GM19438 (cell line): Measurements from ENCODE around the gene FAM174B.

Experiments
- ATAC-seq: cut with Tn5 transposase; IDR thresholded peaks from one replicate; pipeline ENCODE4 v1.9.1; 2021; ENCODE audit warnings: low read depth; ENCODE audit not compliant: unreplicated experiment

FAM174B gene

DNA sequence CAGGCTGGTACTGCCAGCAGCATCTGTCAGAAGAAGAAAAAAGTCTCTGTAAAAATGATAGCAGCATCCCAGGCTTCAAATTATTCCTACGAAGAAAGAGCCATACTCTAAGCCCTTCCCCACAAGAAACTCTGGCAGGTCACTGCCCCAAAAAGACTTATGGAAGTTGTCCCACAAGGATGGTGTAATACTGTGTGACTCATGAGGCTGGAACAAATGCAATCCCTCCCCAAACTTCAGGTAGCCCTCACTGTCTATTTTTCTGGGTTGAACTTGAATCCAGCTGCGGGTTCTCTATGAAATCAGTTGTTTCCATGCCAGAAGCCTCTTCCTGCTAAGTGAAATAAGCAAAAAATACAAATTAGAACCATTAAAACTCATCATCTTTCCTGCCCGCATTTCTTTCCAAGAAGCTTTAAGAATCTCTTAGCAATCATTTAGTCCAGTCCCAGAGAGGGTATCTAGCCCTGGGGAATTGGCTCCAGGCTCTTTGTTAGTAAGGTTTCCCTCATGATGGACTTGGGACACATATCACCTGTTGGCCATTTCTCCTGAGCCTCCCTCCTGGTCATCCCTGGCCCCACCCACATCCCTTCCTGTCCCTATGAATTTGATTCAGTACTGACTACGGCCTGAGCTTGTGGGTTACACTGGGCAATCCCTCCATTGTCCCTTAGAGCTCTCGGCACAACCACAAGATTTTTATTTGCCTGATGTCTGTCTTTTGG is 51.7 kb downstream of the FAM174B start:
- ATAC-seq = no peak

DNA sequence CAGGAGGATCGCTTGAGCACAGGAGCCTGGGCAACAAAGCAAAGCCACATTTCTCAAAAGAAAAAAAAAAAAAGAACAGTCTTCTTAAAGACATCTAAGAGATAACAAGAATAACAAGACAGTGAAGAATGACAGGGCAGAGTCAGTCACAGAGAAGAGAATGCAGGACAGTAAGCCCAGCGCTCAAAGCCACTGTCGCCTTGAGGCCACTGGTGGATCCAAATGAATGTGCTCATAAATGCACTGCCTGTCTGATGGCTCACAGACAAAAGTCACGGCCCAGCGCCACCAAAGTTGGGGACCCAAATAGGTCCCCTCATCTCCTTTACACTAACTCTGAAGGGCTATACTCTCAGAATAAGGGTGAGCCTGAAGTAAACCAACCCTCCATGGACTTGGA is 52.3 kb downstream of the FAM174B start:
- no peak for ATAC-seq

DNA sequence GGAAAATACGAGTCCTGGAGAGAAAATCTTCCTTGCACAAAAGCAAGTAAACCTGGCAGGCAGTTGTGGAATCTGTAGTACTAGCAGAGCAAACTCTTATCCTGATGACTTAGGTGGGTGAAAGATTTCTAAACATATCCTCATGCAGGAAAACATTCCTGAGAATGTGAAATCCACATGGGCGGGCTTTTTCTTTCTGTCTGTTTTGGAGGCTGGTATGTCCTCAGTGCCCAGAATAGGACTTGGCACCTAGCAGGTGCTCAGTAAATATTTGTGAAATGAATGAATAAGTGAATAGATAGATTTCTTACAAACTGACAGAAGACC is 53.3 kb downstream of the FAM174B start:
- no peak for ATAC-seq

DNA sequence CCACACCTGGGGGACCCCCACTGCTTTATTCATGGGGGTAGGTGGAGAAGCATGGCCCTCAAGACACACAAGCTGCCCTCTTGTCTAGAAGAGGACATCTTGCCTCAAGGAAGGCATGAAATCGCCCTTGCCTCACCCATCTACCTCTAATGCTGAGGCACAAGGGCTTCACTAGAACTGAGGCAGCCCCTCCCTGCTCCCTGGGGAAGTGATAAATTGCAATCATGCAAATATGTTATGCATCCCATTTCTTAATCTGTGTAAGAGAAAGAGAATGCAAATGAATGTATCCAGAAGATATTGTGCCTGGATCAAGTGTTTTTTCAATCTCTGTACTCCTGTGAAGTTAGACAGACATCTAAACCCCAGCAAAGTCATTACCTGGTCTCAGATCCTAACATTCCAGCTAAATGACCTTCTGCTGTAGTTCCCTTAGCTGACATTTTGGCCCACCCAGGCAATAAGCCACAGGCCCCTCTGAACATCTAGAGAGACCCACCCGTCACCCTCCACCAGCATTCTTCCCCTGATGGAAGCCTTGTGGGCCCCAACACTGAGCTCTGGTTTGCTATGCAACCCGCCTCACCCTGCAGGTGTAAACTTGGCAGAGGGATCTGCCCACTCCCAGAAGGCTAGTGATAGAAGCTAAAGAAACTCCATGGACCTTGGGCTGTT is 53.8 kb downstream of the FAM174B start:
- no peak for ATAC-seq

DNA sequence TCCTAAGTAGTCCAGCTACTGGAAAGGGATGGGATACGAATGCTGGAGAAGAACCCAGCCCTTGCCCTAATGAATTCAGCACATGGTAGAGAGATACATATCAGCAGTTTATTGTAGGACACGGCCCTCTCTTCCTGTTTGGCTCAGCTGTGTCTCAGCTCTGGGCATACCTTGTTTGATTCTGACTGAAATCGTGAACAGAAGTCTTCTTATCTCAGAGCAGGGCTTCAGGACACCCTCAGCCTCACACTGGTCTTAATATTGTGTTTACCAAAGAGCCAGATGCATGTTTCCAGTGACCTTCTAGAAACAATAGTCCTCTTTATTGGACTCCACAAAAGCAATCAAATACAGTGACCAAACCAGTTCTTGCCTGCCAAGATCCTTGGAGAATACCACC is 54.7 kb downstream of the FAM174B start:
- no peak for ATAC-seq

DNA sequence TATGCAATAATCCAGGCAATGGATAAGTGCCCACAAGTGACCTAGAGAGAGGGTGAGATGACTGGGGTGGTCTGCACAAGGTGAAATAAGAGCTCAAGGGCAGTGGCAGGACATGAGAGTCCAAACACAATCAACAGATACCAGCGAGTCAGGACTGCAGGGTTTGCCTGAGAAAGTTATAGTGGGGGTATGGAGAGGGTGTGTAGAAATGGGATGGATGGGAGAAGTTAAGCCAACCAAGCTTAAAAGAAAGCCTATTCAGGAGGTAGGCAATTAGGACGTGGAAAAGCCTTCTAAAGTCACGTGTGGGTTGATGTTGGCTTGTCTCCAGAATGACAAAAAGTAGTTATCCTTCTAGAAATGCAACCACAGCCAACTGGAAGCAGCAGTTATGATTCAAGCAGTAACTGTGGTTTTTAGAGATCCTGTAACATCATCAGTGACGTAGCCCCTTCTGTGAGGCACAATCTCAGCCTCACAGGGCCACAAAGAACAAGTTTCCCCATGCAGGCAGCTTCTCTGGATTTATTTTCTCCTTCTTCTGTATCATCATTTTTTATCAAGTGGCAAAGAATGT is 56.1 kb downstream of the FAM174B start:
- no peak for ATAC-seq

DNA sequence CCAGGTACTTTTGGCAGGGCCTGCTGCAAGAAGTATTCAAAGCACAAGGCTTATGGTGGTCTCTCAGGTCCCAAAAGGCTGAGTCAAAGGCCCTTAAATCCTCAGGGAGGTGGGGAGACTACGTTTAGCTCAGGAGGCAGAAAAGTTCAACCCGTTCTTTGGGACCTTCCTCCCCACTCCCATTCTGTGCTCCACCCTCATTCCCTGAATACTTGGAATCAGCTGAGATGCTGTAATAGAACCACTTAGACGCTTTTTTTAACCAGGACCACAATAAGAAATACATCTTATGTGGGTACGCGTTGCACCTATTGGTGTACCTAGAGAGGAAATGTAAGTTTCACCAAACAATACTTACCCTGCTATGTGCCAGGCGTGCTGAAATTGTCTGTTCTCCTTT is 58.0 kb downstream of the FAM174B start:
- ATAC-seq = no peak

DNA sequence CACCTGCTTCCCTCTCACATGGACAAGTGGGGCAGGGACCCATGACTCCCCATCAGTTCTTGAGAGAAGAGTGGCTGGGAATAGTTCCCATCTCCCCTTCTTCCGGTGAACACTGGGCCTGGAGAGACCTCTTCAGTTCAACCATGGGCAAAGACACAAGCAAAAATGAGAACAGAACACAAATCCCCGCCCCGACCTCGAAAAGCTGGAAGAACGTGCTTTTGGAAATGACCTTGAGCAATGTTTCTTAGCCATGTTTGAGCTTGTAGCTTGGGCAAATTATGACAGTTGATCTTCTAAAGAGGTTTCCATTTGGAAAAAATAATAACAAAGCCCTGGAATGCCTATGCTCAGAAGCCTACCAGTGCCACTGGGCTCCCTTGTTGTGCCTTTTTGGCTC is 59.0 kb downstream of the FAM174B start:
- ATAC-seq = no peak

DNA sequence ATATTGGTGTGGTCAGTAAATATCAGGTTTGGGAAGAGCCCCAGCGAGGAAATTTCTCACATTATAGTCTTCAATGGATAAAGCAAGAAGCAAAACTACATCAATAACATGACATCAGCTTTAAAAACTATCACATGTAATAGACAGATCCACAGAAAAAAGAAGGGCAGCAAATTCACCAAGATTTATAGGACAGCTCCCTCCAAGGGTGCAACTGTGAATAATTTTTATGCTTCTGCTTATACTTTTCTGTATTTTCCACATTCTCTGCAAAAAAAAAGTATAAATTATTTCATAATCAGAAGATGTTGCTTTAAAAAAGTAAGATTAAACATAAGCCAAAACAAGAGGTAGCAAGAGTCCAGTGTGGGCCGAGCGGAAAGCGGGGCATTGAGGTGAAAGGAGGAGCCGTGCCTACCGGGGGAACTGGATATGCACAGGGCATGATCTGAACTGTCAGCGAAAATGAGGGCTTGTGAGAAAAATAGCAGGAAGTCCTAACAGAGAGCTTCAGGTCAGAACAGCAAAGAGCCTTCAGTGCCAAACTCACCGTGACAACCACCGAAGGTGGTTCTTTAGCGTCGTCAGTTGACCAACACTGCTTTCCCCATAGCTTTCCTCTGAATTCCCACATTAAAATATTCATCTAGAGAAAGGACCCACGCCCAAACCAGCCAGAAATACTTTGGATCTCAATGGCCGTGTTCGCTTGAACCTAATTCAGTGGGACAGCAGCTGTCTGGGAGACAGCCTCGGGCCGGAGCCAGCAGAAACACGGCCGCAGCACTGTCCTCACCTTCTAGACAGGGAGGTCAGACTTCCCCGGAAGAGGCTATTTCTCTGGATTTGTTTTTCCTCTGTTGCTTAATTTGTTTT is 59.8 kb downstream of the FAM174B start:
- ATAC-seq = no peak

DNA sequence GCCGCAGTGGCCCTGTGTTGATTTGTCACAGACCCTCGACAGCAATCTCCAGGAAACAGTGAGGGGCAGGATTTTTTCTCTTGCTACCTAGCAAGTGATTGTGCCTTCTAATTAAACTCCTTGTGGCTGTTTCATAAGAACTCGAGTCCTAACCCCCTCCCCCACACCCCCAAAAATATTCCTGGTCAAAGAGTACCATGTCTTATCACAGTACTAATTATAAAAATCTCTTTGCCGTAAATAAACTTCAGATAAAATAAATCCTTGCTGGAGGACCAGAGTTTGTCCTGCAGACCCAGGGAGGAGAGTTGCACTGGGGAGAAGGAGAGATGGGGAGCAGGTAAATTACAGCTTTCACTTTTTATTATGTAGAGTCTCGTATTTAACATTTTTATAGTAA is 64.3 kb downstream of the FAM174B start:
- no peak for ATAC-seq

DNA sequence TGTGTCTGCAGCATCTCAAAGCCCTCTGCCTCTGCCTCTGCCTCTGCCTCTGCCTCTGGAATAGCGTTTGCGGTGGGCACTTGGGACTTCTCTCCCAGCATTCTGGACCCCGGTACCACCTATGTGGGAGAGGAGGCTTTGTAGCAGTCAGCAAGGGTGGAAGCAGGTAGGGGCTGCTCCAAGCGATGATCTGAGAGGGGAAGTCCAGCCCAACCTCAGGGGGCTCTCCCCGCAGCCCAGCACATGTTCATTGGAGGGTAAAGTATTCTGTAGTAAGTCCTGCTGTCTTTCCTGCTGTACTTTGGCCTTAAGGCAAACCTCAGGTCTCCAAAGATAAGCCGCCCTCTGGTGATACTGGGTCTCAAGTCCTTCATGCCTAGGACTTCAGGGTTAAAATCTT is 68.6 kb downstream of the FAM174B start:
- no peak for ATAC-seq

DNA sequence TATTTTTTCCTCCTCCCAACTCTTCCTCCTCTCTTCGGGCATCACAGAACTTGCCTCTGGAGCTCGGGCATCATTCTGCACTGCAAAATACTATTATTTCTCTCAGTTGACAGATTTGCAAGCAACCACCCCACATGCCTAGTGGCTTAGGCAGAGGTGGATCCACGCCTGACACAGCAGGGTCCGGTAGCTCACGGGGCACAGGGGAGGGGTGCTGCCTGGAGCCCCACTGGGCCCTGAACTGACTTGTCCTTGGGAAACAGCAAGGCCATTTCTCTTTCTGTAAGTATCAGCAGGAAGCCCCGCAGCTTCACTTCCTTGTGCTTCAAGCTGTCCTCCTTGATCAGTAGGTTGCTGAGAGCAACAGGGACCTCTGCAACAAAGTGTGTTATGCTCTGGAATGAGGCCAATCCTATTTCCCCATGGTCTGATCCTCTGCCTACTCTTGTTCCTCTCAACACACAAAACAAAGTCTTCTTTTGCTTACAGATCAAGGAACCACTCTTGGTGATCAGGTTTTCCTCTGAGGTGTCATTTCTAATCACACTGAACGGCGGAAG is 69.1 kb downstream of the FAM174B start:
- no peak for ATAC-seq

DNA sequence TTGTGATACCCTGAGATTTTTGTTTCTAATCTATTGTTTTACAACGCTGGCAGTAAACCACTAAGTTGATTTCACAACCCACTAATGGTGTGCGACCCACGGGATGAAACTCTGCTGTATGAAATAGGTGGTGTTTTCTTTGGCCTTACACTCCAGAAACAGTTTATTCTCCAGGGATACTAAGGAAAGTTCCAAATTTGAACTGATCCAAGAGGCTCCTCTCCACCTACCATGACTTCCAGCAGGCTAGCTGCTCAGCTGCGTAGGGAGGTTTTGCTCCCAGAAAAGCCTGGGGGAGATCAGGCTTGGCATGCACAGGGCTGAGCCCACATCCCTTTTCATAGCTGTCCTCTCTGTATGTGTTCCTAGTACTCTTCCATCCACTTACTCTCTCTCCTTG is 71.5 kb downstream of the FAM174B start:
- ATAC-seq = no peak

DNA sequence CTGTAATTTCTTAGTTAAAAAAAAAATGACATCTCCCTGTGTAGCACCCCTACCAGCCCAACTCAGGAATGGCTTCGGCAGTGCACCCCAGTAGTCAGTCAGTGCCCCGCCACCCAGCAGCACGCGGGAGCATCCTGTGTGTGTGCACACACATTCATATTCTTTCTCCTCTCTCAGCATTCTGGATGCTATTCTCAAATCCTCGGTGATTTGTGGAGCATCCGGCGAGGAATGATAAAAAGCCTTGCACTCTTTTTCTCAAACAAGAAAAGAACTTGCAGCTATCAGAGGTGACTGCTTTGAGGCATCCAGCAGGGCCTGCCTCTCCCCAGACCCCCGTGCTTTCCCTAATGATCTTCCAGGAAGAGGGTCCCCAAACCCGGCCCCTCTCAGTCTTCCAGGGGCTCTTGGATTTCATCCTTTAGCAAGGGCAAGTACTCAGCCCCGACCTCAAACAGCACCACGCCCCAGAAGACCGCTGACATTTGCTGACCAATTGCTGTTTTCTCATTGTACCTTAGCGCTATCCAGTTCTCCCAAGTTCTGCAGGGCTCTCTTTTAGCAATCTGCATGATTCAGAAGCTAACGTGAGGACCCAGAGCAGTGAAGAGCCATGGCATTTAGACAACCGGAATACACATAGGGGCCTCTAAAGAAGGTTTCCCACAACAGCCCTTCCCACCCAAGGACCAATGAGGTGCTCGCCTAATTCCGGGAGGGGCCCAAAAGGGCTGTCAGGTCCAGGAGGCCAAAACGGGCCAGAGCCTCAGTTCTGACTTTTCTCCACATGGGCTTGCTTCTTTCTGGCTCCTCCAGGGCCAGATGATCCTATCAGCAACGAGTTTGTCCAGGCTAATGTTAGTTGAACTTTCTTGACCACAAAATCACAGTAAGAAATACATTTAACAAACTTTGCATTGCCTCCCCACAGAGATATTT is 72.2 kb downstream of the FAM174B start:
- ATAC-seq = no peak

DNA sequence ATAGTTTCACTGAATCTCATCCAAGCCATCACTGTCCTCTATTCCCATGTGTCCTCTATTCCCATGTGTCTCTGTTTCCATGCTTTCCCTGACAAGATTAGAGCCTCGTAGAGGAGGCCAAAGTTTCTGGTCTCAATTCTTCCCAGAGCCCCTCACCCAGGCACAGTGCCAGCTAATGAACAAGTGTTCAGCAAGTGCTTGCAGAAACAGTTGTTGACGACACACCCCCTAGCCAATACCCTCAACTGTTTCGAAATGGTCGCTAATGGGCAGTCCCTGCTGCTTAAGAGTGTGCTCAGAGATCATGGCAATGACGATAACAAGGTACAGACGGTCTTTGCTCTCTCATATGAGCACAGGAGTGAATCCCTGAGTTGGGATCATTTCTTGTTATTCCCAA is 73.4 kb downstream of the FAM174B start:
- ATAC-seq = no peak

DNA sequence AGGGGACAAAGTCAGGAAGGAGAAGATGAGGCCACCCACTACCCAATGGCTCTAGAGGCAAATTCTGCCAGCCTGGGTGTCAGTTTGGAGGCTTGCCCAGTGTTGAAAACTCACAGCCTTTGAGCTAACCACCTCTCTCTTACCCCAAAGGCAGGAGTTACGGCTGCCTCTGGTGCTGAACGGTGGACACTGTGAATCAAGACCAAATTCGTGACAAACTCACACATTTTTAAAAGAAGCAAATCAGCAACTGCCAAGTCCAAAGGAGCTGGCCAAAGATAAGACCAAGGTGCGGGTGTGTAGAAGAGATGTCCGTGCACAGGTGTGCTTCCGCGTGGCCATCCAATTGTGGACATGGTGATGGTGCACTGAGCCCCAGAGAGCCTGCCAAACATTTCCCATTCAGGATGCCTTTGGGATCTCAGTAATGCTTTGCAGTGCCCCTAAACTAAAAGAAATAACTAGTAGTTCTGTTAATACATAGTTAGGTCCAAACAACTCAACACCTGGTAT is 74.6 kb downstream of the FAM174B start:
- ATAC-seq = no peak

DNA sequence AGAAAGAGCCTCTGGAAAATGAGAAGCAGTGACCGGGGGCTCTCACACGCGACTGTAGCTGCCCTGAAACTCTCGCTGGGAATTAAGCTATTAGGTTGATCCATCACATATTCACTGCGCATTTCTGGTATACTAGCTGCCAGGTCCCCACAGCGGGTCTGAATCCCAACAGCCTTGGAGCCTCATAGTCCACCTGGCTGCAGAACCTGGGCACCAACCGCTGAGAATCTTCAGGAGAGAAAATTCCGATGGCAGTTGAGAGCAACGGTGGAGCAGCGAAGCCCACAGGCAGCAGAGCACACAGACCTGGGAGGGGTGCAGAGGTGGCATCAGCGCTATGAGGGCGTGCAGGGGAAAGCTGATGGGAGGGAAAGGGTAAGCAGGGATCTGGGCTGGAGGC is 75.1 kb downstream of the FAM174B start:
- ATAC-seq = no peak

DNA sequence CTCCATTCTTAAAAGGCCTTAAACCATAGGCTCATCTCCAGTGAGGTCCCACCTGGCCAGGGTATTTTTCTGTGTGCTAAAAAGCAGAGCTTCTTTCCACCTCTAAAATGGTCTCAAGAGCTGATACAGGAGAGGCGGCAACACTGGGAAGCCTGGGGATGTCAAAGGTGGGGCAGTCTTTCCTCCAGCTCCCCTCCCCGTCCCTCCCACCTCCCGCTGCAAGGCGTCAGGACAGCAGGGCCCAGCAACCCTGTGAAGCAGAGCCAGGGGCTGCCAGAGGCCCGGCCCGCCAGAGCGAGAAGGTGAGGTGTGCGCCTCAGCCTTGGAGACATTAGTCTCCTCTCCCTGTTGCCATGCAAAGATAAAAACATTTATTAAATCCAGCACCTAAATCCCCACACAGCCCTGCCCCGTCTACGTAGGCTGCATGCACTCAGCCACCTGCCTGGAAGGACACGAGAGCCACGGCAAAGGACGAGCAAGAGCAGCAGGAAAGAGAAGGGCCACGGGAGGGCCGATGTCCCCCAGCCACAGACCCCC is 75.6 kb downstream of the FAM174B start:
- no peak for ATAC-seq

DNA sequence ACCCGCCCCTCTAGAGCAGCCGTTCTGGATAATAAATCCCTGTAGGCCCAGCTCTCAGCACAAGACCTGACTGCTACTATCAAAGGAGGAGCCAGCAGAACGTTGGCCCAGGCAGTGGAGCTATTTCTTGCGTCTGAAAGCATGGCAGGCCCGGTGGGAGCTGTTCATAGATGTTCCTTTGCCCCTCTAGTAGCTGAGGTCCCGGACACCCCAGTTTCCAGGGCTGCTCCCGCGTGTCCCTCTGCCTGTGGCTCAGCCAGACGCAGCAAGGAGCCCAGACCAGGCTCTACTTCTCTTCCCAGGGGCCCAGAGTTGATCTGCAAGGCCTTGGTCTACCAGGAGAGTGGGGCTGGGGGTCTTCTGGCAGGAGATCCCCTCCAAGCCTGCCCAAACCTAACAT is 76.1 kb downstream of the FAM174B start:
- no peak for ATAC-seq
